HEK293 (cell line): Measurements from ENCODE around the gene SLC7A10.

Source experiments
- CTCF ChIA-PET: fragments of 350-600 bp; formaldehyde crosslinking; extraction: SDS; loops from one replicate; lab custom pipeline; 2021; ENCODE audit warnings: antibody characterized with exemption; lab: Yijun Ruan, JAX
- POLR2A ChIA-PET: fragments of 300-600 bp; formaldehyde crosslinking; extraction: SDS; loops from one replicate; lab custom pipeline; 2020; ENCODE audit warnings: antibody characterized with exemption, inconsistent platforms; lab: Yijun Ruan, JAX
- H3K27ac ChIP-seq: fragments of 200-500 bp; sonication (Bioruptor generic); 2 replicates; pipeline ENCODE4 v1.5.1; 2014; ENCODE audit warnings: low read depth, low read length, control low read depth, inconsistent platforms; ENCODE audit errors: extremely low read depth
- H3K36me3 ChIP-seq, 2 experiments: fragments of 200-500 bp in 1 of 2; sonication (Bioruptor generic) in 1 of 2; 1 replicate in 1 of 2; 2 replicates in 1 of 2; pipeline ENCODE4 v1.5.1; 2014 to 2017; ENCODE audit warnings: inconsistent platforms in 2 of 2, low read length in 2 of 2; ENCODE audit not compliant: control insufficient read depth in 2 of 2, insufficient read depth in 1 of 2
- H3K4me1 ChIP-seq: fragments of 200-500 bp; sonication (Bioruptor generic); 2 replicates; pipeline ENCODE4 v1.5.1; 2014; ENCODE audit warnings: mild to moderate bottlenecking, low read length, inconsistent platforms; ENCODE audit not compliant: control insufficient read depth, insufficient read depth
- H3K4me3 ChIP-seq: 2 replicates; pipeline ENCODE4 v1.5.1; 2011; ENCODE audit warnings: low read depth, mild to moderate bottlenecking, control low read depth, low read length, moderate library complexity
- H3K9me3 ChIP-seq: fragments of 200-500 bp; sonication (Bioruptor generic); 2 replicates; pipeline ENCODE4 v1.5.1; 2014; ENCODE audit warnings: low read depth, low read length, inconsistent platforms; ENCODE audit not compliant: control insufficient read depth, insufficient read depth
- GFI1B ChIP-seq: fragments of 450-650 bp; formaldehyde crosslinking; IDR thresholded peaks from 2 replicates; pipeline ENCODE4 v1.5.1; 2016; ENCODE audit warnings: missing biosample characterization, missing genetic modification characterization
- KLF1 ChIP-seq: fragments of 450-650 bp; formaldehyde crosslinking; IDR thresholded peaks from 2 replicates; pipeline ENCODE4 v1.5.1; 2016; ENCODE audit warnings: missing biosample characterization, missing genetic modification characterization
- MEIS1 ChIP-seq: sonication (generic); formaldehyde crosslinking; IDR thresholded peaks from 2 replicates; pipeline ENCODE4 v1.8.1; 2022; ENCODE audit warnings: missing genetic modification reagents, mild to moderate bottlenecking, borderline replicate concordance
- MYNN ChIP-seq: fragments of 450-650 bp; formaldehyde crosslinking; IDR thresholded peaks from 2 replicates; pipeline ENCODE4 v1.5.1; 2016; ENCODE audit warnings: missing biosample characterization, missing genetic modification characterization, borderline replicate concordance
- MZF1 ChIP-seq: fragments of 450-650 bp; formaldehyde crosslinking; IDR thresholded peaks from 2 replicates; pipeline ENCODE4 v1.5.1; 2017; ENCODE audit warnings: missing biosample characterization, missing genetic modification characterization, borderline replicate concordance
- YY1 ChIP-seq: fragments of 450-650 bp; formaldehyde crosslinking; IDR thresholded peaks from 2 replicates; pipeline ENCODE4 v1.5.1; 2018; ENCODE audit warnings: missing biosample characterization, missing genetic modification characterization
- ZBTB48 ChIP-seq: fragments of 450-650 bp; formaldehyde crosslinking; IDR thresholded peaks from 2 replicates; pipeline ENCODE4 v1.5.1; 2016; ENCODE audit warnings: missing biosample characterization, missing genetic modification characterization
- ZBTB7A ChIP-seq: fragments of 450-650 bp; formaldehyde crosslinking; IDR thresholded peaks from 2 replicates; pipeline ENCODE4 v1.5.1; 2016; ENCODE audit warnings: low read depth, missing biosample characterization, missing genetic modification characterization
- ZFP37 ChIP-seq: fragments of 450-650 bp; formaldehyde crosslinking; IDR thresholded peaks from 2 replicates; pipeline ENCODE4 v1.5.1; 2016; ENCODE audit warnings: missing biosample characterization, missing genetic modification characterization
- ZNF16 ChIP-seq: fragments of 450-650 bp; formaldehyde crosslinking; IDR thresholded peaks from 2 replicates; pipeline ENCODE4 v1.5.1; 2016; ENCODE audit warnings: low read depth, missing biosample characterization, missing genetic modification characterization
- ZNF169 ChIP-seq: fragments of 450-650 bp; formaldehyde crosslinking; IDR thresholded peaks from 2 replicates; pipeline ENCODE4 v1.5.1; 2016; ENCODE audit warnings: missing biosample characterization, missing genetic modification characterization
- ZNF202 ChIP-seq: fragments of 450-650 bp; formaldehyde crosslinking; IDR thresholded peaks from 2 replicates; pipeline ENCODE4 v1.5.1; 2016; ENCODE audit warnings: missing biosample characterization, missing genetic modification characterization, borderline replicate concordance
- ZNF214 ChIP-seq: fragments of 450-650 bp; formaldehyde crosslinking; IDR thresholded peaks from 2 replicates; pipeline ENCODE4 v1.5.1; 2017; ENCODE audit warnings: missing biosample characterization, mild to moderate bottlenecking, missing genetic modification characterization, borderline replicate concordance
- ZNF248 ChIP-seq: fragments of 450-650 bp; formaldehyde crosslinking; IDR thresholded peaks from 2 replicates; pipeline ENCODE4 v1.5.1; 2017; ENCODE audit warnings: missing biosample characterization, missing genetic modification characterization
- ZNF311 ChIP-seq: fragments of 450-650 bp; formaldehyde crosslinking; IDR thresholded peaks from 2 replicates; pipeline ENCODE4 v1.5.1; 2017; ENCODE audit warnings: missing biosample characterization, missing genetic modification characterization, borderline replicate concordance
- ZNF341 ChIP-seq: fragments of 450-650 bp; formaldehyde crosslinking; IDR thresholded peaks from 2 replicates; pipeline ENCODE4; 2016; ENCODE audit warnings: low read depth, missing biosample characterization, missing genetic modification characterization
- ZNF521 ChIP-seq: fragments of 450-650 bp; formaldehyde crosslinking; IDR thresholded peaks from 2 replicates; pipeline ENCODE4 v1.5.1; 2017; ENCODE audit warnings: missing biosample characterization, mild to moderate bottlenecking, missing genetic modification characterization
- ZNF529 ChIP-seq: fragments of 450-650 bp; formaldehyde crosslinking; IDR thresholded peaks from 2 replicates; pipeline ENCODE4 v1.5.1; 2017; ENCODE audit warnings: missing genetic modification characterization, missing biosample characterization; ENCODE audit not compliant: insufficient replicate concordance
- ZNF76 ChIP-seq: fragments of 450-650 bp; formaldehyde crosslinking; IDR thresholded peaks from 2 replicates; pipeline ENCODE4; 2016; ENCODE audit warnings: low read depth, missing biosample characterization, missing genetic modification characterization, borderline replicate concordance
- ZNF830 ChIP-seq: fragments of 450-650 bp; IDR thresholded peaks from 2 replicates; pipeline ENCODE4 v1.5.0; 2018; ENCODE audit warnings: missing biosample characterization, missing genetic modification characterization, low read depth, mild to moderate bottlenecking, moderate library complexity
- TF ChIP-seq, protein P1 (sequence below): fragments of 450-650 bp; formaldehyde crosslinking; IDR thresholded peaks from 2 replicates; pipeline ENCODE4 v1.5.1; 2017; ENCODE audit warnings: missing biosample characterization, missing genetic modification characterization
- TF ChIP-seq, protein P2 (sequence below): fragments of 450-650 bp; formaldehyde crosslinking; IDR thresholded peaks from 2 replicates; pipeline ENCODE4 v1.5.1; 2016; ENCODE audit warnings: missing biosample characterization, missing genetic modification characterization
- TF ChIP-seq, protein P3 (sequence below): fragments of 450-650 bp; formaldehyde crosslinking; IDR thresholded peaks from 2 replicates; pipeline ENCODE4 v1.5.1; 2016; ENCODE audit warnings: missing biosample characterization, missing genetic modification characterization
- TF ChIP-seq, protein P4 (sequence below): fragments of 450-650 bp; formaldehyde crosslinking; IDR thresholded peaks from 2 replicates; pipeline ENCODE4 v1.5.1; 2016; ENCODE audit warnings: missing biosample characterization, missing genetic modification characterization
- TF ChIP-seq, protein P5 (sequence below): fragments of 450-650 bp; formaldehyde crosslinking; IDR thresholded peaks from 2 replicates; pipeline ENCODE4 v1.5.1; 2017; ENCODE audit warnings: missing biosample characterization, missing genetic modification characterization
- TF ChIP-seq, protein P6 (sequence below): fragments of 450-650 bp; formaldehyde crosslinking; IDR thresholded peaks from 2 replicates; pipeline ENCODE4 v1.5.1; 2016; ENCODE audit warnings: missing biosample characterization, missing genetic modification characterization

Gene SLC7A10

DNA sequence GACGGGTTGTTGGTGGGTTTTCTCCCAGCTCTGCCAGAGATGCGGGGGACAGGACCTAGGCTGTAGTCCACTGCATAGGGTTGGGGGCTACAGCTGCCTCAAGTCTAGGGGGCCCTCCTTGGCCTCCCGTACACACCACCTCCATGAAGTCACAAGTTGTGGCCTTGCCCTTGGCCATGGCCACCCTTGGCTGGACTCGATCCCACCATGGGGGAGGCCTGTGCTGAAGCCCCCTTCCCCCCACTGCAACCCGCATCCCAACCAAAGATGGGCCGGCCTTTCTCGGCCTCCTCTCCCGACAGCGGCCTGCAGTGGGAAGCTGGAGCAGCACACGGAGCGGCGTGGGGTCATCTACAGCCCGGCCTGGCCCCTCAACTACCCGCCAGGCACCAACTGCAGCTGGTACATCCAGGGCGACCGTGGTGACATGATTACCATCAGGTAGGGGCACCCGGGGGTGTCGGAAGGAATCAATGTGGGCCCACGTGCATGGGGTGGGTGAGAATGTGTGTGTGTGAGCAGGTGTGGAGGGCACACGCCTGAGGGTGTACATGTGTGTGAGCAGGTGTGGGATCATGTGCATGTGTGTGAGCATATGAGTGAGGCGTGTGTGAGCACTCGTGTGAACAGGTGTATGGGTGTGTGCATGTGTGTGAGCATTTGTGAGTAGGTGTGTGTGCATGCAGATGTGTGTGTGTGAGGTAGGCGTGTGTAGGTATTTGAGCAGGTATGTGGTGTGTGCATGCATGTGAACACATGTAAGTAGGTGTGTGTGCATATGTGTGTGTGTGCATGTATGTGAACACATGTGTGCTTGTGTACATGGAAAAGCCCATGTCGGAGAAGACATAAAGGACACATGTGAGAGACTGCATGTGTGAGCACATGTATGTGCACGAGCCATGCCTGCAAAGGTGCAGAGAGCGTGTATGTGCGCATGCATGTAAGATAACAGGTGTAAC lies 22.8 kb downstream of the SLC7A10 start:
- ChIA-PET POLR2A (no interaction called here), CTCF (interaction anchor here (0.6 to 0.9 kb wide), 2 partner anchors 18 to 164 kb away, joined by 3 to 5 read pairs; no protein-coding TSS in a partner anchor)
- H3K4me3 ChIP-seq, result no peak overlapping the region
- no peak overlapping the region for H3K27ac ChIP-seq
- no peaks in the 10 kb centered on the region for H3K9me3 ChIP-seq
- H3K36me3 ChIP-seq, result peaks cover 39 to 82% of the 10 kb centered on the region in 2 experiments
- no peaks in the 10 kb centered on the region for H3K4me1 ChIP-seq
- TF ChIP-seq ZBTB7A (tag by site-specific recombination) (no peak), ZNF76 (tag by site-specific recombination) (0 out of 2 replicates have a peak, but pooled peaks have one; percentile 20), YY1 (tag by site-specific recombination) (no peak), GFI1B (tag by site-specific recombination) (no peak), ZBTB48 (tag by site-specific recombination) (0 out of 2 replicates have a peak, but pooled peaks have one; percentile 33), ZNF521 (tag by site-specific recombination) (0 out of 2 replicates have a peak, but pooled peaks have one; percentile 15), MEIS1 (CRISPR knock-in tag) (no peak), ZNF202 (tag by site-specific recombination) (no peak), MYNN (tag by site-specific recombination) (no peak), ZNF311 (no peak; the same call in 1 of the 2 replicates), ZNF830 (tag by site-specific recombination) (no peak), ZNF16 (tag by site-specific recombination) (no peak), ZFP37 (tag by site-specific recombination) (no peak), ZNF529 (tag by site-specific recombination) (no peak), ZNF169 (no peak), ZNF248 (peak; percentile 58; the same call in 1 of the 2 replicates), ZNF341 (no peak), KLF1 (tag by site-specific recombination) (no peak), MZF1 (tag by site-specific recombination) (no peak), ZNF214 (tag by site-specific recombination) (no peak)
- TF ChIP-seq, protein P1, sequence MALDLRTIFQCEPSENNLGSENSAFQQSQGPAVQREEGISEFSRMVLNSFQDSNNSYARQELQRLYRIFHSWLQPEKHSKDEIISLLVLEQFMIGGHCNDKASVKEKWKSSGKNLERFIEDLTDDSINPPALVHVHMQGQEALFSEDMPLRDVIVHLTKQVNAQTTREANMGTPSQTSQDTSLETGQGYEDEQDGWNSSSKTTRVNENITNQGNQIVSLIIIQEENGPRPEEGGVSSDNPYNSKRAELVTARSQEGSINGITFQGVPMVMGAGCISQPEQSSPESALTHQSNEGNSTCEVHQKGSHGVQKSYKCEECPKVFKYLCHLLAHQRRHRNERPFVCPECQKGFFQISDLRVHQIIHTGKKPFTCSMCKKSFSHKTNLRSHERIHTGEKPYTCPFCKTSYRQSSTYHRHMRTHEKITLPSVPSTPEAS, result 0 out of 2 replicates have a peak, but pooled peaks have one; percentile 20
- TF ChIP-seq, protein P2, sequence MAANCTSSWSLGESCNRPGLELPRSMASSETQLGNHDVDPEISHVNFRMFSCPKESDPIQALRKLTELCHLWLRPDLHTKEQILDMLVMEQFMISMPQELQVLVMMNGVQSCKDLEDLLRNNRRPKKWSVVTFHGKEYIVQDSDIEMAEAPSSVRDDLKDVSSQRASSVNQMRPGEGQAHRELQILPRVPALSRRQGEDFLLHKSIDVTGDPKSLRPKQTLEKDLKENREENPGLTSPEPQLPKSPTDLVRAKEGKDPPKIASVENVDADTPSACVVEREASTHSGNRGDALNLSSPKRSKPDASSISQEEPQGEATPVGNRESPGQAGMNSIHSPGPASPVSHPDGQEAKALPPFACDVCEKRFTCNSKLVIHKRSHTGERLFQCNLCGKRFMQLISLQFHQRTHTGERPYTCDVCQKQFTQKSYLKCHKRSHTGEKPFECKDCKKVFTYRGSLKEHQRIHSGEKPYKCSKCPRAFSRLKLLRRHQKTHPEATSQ (tag by site-specific recombination), result no peak
- TF ChIP-seq, protein P3, sequence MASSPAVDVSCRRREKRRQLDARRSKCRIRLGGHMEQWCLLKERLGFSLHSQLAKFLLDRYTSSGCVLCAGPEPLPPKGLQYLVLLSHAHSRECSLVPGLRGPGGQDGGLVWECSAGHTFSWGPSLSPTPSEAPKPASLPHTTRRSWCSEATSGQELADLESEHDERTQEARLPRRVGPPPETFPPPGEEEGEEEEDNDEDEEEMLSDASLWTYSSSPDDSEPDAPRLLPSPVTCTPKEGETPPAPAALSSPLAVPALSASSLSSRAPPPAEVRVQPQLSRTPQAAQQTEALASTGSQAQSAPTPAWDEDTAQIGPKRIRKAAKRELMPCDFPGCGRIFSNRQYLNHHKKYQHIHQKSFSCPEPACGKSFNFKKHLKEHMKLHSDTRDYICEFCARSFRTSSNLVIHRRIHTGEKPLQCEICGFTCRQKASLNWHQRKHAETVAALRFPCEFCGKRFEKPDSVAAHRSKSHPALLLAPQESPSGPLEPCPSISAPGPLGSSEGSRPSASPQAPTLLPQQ (tag by site-specific recombination), result peak; percentile 53; the same call in 1 of the 2 replicates
- TF ChIP-seq, protein P4, sequence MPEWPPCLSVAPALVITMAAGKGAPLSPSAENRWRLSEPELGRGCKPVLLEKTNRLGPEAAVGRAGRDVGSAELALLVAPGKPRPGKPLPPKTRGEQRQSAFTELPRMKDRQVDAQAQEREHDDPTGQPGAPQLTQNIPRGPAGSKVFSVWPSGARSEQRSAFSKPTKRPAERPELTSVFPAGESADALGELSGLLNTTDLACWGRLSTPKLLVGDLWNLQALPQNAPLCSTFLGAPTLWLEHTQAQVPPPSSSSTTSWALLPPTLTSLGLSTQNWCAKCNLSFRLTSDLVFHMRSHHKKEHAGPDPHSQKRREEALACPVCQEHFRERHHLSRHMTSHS (tag by site-specific recombination), result no peak
- TF ChIP-seq, protein P5, sequence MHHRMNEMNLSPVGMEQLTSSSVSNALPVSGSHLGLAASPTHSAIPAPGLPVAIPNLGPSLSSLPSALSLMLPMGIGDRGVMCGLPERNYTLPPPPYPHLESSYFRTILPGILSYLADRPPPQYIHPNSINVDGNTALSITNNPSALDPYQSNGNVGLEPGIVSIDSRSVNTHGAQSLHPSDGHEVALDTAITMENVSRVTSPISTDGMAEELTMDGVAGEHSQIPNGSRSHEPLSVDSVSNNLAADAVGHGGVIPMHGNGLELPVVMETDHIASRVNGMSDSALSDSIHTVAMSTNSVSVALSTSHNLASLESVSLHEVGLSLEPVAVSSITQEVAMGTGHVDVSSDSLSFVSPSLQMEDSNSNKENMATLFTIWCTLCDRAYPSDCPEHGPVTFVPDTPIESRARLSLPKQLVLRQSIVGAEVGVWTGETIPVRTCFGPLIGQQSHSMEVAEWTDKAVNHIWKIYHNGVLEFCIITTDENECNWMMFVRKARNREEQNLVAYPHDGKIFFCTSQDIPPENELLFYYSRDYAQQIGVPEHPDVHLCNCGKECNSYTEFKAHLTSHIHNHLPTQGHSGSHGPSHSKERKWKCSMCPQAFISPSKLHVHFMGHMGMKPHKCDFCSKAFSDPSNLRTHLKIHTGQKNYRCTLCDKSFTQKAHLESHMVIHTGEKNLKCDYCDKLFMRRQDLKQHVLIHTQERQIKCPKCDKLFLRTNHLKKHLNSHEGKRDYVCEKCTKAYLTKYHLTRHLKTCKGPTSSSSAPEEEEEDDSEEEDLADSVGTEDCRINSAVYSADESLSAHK (tag by site-specific recombination), result no peak
- TF ChIP-seq, protein P6, sequence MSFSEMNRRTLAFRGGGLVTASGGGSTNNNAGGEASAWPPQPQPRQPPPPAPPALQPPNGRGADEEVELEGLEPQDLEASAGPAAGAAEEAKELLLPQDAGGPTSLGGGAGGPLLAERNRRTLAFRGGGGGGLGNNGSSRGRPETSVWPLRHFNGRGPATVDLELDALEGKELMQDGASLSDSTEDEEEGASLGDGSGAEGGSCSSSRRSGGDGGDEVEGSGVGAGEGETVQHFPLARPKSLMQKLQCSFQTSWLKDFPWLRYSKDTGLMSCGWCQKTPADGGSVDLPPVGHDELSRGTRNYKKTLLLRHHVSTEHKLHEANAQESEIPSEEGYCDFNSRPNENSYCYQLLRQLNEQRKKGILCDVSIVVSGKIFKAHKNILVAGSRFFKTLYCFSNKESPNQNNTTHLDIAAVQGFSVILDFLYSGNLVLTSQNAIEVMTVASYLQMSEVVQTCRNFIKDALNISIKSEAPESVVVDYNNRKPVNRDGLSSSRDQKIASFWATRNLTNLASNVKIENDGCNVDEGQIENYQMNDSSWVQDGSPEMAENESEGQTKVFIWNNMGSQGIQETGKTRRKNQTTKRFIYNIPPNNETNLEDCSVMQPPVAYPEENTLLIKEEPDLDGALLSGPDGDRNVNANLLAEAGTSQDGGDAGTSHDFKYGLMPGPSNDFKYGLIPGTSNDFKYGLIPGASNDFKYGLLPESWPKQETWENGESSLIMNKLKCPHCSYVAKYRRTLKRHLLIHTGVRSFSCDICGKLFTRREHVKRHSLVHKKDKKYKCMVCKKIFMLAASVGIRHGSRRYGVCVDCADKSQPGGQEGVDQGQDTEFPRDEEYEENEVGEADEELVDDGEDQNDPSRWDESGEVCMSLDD (tag by site-specific recombination), result 0 out of 2 replicates have a peak, but pooled peaks have one; percentile 26
